SK-N-SH treated with all-trans-retinoic acid at 6 μM for 48 hours (cell line): ENCODE results near the gene PDGFB.

Source experiments
- ATAC-seq: fragments of 200-7000 bp; cut with Tn5 transposase; 3 replicates; pipeline ENCODE4 v1.9.1; 2020; ENCODE audit warnings: mild to moderate bottlenecking, moderate library complexity
- ARNTL ChIP-seq: fragments of 450-650 bp; formaldehyde crosslinking; IDR thresholded peaks from 2 replicates; pipeline ENCODE4 v1.5.0; 2020; ENCODE audit warnings: low read depth, mild to moderate bottlenecking, moderate library complexity, borderline replicate concordance
- BACH2 ChIP-seq: fragments of 250-450 bp; sonication (Bioruptor Pico); IDR thresholded peaks from 2 replicates; pipeline ENCODE4 v1.9.0; 2021; ENCODE audit warnings: mild to moderate bottlenecking, borderline replicate concordance
- CREB5 ChIP-seq: fragments of 250-450 bp; sonication (Bioruptor Pico); IDR thresholded peaks from 2 replicates; pipeline ENCODE4 v1.5.1; 2020; ENCODE audit warnings: low read depth, mild to moderate bottlenecking, moderate library complexity
- CSDC2 ChIP-seq: fragments of 250-450 bp; sonication (Bioruptor Pico); IDR thresholded peaks from 2 replicates; pipeline ENCODE4 v1.5.0; 2020; ENCODE audit warnings: mild to moderate bottlenecking, moderate library complexity
- CSRNP3 ChIP-seq: fragments of 250-450 bp; sonication (Bioruptor Pico); IDR thresholded peaks from 2 replicates; pipeline ENCODE4 v1.5.1; 2021; ENCODE audit warnings: mild to moderate bottlenecking, moderate library complexity
- ESRRG ChIP-seq: fragments of 250-450 bp; sonication (Bioruptor Pico); IDR thresholded peaks from 2 replicates; pipeline ENCODE4 v1.6.1; 2021; ENCODE audit warnings: mild to moderate bottlenecking
- GLIS3 ChIP-seq: fragments of 250-450 bp; sonication (Bioruptor Pico); IDR thresholded peaks from 2 replicates; pipeline ENCODE4 v1.5.0; 2020; ENCODE audit warnings: mild to moderate bottlenecking, moderate library complexity
- ISL1 ChIP-seq: fragments of 250-450 bp; sonication (Bioruptor Pico); IDR thresholded peaks from 2 replicates; pipeline ENCODE4 v2.1.2; 2022; ENCODE audit warnings: mild to moderate bottlenecking, moderate library complexity
- PATZ1 ChIP-seq: fragments of 250-450 bp; sonication (Bioruptor Pico); IDR thresholded peaks from 2 replicates; pipeline ENCODE4 v1.8.0; 2020; ENCODE audit warnings: mild to moderate bottlenecking, moderate library complexity, borderline replicate concordance
- POU6F1 ChIP-seq: fragments of 250-450 bp; sonication (Bioruptor Pico); IDR thresholded peaks from 2 replicates; pipeline ENCODE4 v1.8.0; 2021; ENCODE audit warnings: low read depth, mild to moderate bottlenecking, moderate library complexity, borderline replicate concordance
- PPARA ChIP-seq: fragments of 250-450 bp; sonication (Bioruptor Pico); IDR thresholded peaks from 2 replicates; pipeline ENCODE4 v1.5.0; 2020; ENCODE audit warnings: mild to moderate bottlenecking, borderline replicate concordance
- RARB ChIP-seq: fragments of 250-450 bp; sonication (Bioruptor Pico); IDR thresholded peaks from 2 replicates; pipeline ENCODE4 v1.8.0; 2021; ENCODE audit warnings: mild to moderate bottlenecking, moderate library complexity
- SNAI2 ChIP-seq: fragments of 250-450 bp; sonication (Bioruptor Pico); IDR thresholded peaks from 2 replicates; pipeline ENCODE4 v1.5.0; 2020; ENCODE audit warnings: mild to moderate bottlenecking, moderate library complexity
- TCF4 ChIP-seq: fragments of 250-450 bp; sonication (Bioruptor Pico); IDR thresholded peaks from 2 replicates; pipeline ENCODE4 v1.8.0; 2021; ENCODE audit warnings: mild to moderate bottlenecking, moderate library complexity, borderline replicate concordance
- TOX ChIP-seq: fragments of 250-450 bp; sonication (Bioruptor Pico); IDR thresholded peaks from 2 replicates; pipeline ENCODE4 v1.8.0; 2021; ENCODE audit warnings: mild to moderate bottlenecking, moderate library complexity, borderline replicate concordance
- TSHZ2 ChIP-seq: fragments of 250-450 bp; sonication (Bioruptor Pico); IDR thresholded peaks from 2 replicates; pipeline ENCODE4 v1.5.0; 2020; ENCODE audit warnings: mild to moderate bottlenecking, moderate library complexity
- ZC3H10 ChIP-seq: fragments of 250-450 bp; sonication (Bioruptor Pico); IDR thresholded peaks from 2 replicates; pipeline ENCODE4 v1.5.1; 2021; ENCODE audit warnings: mild to moderate bottlenecking, moderate library complexity
- ZFP3 ChIP-seq: fragments of 250-450 bp; sonication (Bioruptor Pico); IDR thresholded peaks from 2 replicates; pipeline ENCODE4 v1.5.0; 2020; ENCODE audit warnings: mild to moderate bottlenecking, moderate library complexity
- ZFP30 ChIP-seq: fragments of 450-650 bp; formaldehyde crosslinking; IDR thresholded peaks from 2 replicates; pipeline ENCODE4 v1.5.0; 2022; ENCODE audit warnings: mild to moderate bottlenecking, moderate library complexity
- ZNF565 ChIP-seq: fragments of 450-650 bp; formaldehyde crosslinking; conservative IDR thresholded peaks from 2 replicates; pipeline ENCODE4 v1.5.0; 2020; ENCODE audit warnings: low read depth, mild to moderate bottlenecking, moderate library complexity

Gene PDGFB

GRCh38 chr22:39284983-39285382 is 40.2 kb upstream of the PDGFB start:
- ATAC-seq, result no peak
- TF ChIP-seq TCF4 (CRISPR knock-in tag) (no peak), ZNF565 (CRISPR knock-in tag) (peak; percentile 79)

- no peak for TF ChIP-seq ZFP30 (CRISPR knock-in tag)
- TF ChIP-seq TCF4 (CRISPR knock-in tag), result no peak
- no peak for TF ChIP-seq PPARA
- TF ChIP-seq TSHZ2 (CRISPR knock-in tag), result no peak
- TF ChIP-seq ARNTL (CRISPR knock-in tag), result no peak
- TF ChIP-seq RARB, result no peak
- no peak for TF ChIP-seq ZFP3 (CRISPR knock-in tag)
- no peak for TF ChIP-seq ESRRG (CRISPR knock-in tag)
- TF ChIP-seq ZNF565 (CRISPR knock-in tag), result no peak
- no peak for TF ChIP-seq CREB5
- no peak for TF ChIP-seq TOX
- TF ChIP-seq CSDC2 (CRISPR knock-in tag), result no peak
- no peak for ATAC-seq
These were observed 39.6 kb upstream of the PDGFB start for GRCh38 chr22:39284142-39284980.

- ATAC-seq, result no peak
- TF ChIP-seq TOX (no peak), TCF4 (CRISPR knock-in tag) (no peak), SNAI2 (no peak), ZFP30 (CRISPR knock-in tag) (no peak), ZC3H10 (CRISPR knock-in tag) (no peak), ISL1 (CRISPR knock-in tag) (no peak), ESRRG (CRISPR knock-in tag) (no peak), ZFP3 (CRISPR knock-in tag) (no peak), PATZ1 (CRISPR knock-in tag) (no peak), POU6F1 (CRISPR knock-in tag) (no peak), GLIS3 (CRISPR knock-in tag) (no peak), BACH2 (no peak), CSDC2 (CRISPR knock-in tag) (no peak), CSRNP3 (no peak)
These were observed 38.8 kb upstream of the PDGFB start for GRCh38 chr22:39283322-39284141.
